Memory B cell (primary cell): Measurements from ENCODE around the gene PRKAA1.

ENCODE experiments used
- ATAC-seq: fragments of 150-1000 bp; cut with Tn5 transposase; 2 replicates; pipeline ENCODE4 v1.10.0; 2021; ENCODE audit warnings: low read depth, mild to moderate bottlenecking, moderate library complexity
- DNase-seq, 2 donors: peaks; one replicate each; pipeline ENCODE4 v3.0.0; 2022; ENCODE audit warnings: low spot score in 2 of 2
- H3K27ac Mint-ChIP-seq: one replicate; pipeline ENCODE4 v1.8.0; 2022; ENCODE audit warnings: mild to moderate bottlenecking, moderate library complexity, mixed read lengths
- H3K27me3 Mint-ChIP-seq: one replicate; pipeline ENCODE4 v1.8.0; 2022; ENCODE audit warnings: mixed read lengths
- H3K36me3 Mint-ChIP-seq: one replicate; pipeline ENCODE4 v1.8.0; 2022; ENCODE audit warnings: mild to moderate bottlenecking, mixed read lengths
- H3K4me1 Mint-ChIP-seq: one replicate; pipeline ENCODE4 v1.8.0; 2022; ENCODE audit warnings: mixed read lengths
- H3K4me3 Mint-ChIP-seq: one replicate; pipeline ENCODE4 v1.8.0; 2022; ENCODE audit warnings: mild to moderate bottlenecking, moderate library complexity, mixed read lengths
- H3K9me3 Mint-ChIP-seq: one replicate; pipeline ENCODE4 v1.8.0; 2022; ENCODE audit warnings: mixed read lengths

The PRKAA1 gene

DNA sequence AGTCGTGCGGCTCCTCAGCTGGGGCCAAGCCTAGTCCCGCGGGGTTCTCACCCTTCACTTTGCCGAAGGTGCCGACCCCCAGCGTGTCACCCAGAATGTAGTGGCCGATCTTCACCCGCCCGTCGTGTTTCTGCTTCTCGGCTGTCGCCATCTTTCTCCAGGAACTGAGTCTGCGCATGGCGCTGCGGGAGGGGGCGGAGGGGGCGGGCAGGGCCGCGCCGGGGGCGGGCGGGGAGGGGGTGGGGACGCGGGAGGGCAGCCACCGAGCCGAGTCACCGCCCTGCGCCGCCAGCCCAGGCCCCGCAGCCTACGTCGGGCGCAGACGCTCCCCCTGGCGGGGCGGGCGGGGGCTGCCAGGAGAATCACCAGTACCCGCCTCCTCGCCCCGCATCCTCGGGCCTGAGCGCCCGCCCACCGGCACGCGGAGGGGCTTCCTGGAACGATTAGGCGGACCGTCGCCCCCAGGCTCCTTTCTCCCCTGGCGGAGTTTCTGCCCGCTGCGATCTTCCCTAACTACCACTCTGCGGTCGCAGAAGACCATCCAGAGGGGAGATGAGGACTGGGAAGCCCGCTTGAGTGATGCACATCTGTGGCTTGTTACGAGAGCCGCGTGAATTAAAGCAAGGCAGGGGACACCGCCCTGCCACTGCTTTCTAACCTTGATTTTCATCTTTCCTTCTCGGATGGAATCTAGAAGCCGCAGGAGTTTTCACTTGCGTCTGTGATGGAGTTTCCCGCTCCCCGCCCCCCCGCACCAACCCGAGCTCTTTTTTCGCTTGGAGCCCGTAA lies at the start of gene PRKAA1:
Gene PRKAA1, minus strand, starts transcription at position 363 of the 789 bp plus-strand sequence. Its CDS starts 185 bp downstream, at position 178.
- Mint-ChIP-seq H3K4me3 (peak within 1 kb of the TSS; percentile 93), H3K9me3 (no peaks in the 10 kb centered on the region), H3K27ac (peak within 1 kb of the TSS; percentile 93), H3K27me3 (no peaks in the 10 kb centered on the region), H3K4me1 (peaks cover 25% of the 10 kb centered on the region), H3K36me3 (peaks cover 3% of the 10 kb centered on the region)
- DNase-seq, result peak; percentile 90 to 91
- ATAC-seq, result peak; percentile 91

DNA sequence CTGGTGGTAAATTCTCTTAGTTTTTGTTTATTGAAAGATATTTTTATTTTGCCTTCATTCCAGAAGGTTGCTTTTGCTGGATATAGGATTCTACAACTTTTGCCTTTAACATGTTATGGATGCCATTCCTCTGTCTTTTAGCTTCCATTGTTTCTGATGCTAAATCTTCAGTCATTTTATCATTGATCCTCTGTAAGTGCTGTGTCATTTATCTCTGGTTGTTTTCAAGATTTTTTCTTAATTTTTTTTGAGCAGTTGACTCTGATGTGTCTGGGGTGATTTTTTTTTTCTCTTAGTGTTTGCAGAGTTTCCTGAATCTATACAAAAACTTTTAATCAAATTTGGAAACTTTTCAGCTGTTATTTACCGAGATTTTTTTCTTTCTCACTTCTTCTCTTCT lies 49.4 kb upstream of the PRKAA1 start:
- no peak overlapping the region for H3K4me3 Mint-ChIP-seq
- peaks cover 4% of the 10 kb centered on the region for H3K4me1 Mint-ChIP-seq
- H3K36me3 Mint-ChIP-seq, result no peaks in the 10 kb centered on the region
- H3K27ac Mint-ChIP-seq, result no peak overlapping the region
- H3K9me3 Mint-ChIP-seq, result no peaks in the 10 kb centered on the region
- ATAC-seq, result no peak
- no peak for DNase-seq
- peaks cover 6% of the 10 kb centered on the region for H3K27me3 Mint-ChIP-seq

DNA sequence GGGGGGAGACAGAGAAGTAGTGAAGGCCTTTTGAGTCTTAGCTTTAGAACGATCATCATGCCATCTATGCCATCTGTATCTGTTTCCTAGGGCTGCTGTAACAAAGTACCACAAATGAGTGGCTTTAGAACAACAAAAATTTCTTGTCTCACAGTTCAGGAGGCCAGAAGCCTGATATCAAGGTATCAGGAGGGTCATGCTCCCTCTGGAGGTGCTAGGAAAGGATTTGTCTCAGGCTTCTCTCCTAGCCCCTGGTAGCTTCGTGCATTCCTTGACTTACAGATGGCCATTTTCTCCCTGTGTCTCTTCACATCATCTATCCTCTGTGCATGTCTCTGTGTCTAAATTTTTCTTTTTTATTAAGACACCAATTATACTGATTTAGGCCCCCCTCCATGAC lies 48.2 kb upstream of the PRKAA1 start:
- no peaks in the 10 kb centered on the region for H3K9me3 Mint-ChIP-seq
- H3K27ac Mint-ChIP-seq, result no peak overlapping the region
- peaks cover 5% of the 10 kb centered on the region for H3K4me1 Mint-ChIP-seq
- H3K27me3 Mint-ChIP-seq, result peaks cover 7% of the 10 kb centered on the region
- ATAC-seq, result no peak
- no peaks in the 10 kb centered on the region for H3K36me3 Mint-ChIP-seq
- DNase-seq, result no peak
- H3K4me3 Mint-ChIP-seq, result no peak overlapping the region

DNA sequence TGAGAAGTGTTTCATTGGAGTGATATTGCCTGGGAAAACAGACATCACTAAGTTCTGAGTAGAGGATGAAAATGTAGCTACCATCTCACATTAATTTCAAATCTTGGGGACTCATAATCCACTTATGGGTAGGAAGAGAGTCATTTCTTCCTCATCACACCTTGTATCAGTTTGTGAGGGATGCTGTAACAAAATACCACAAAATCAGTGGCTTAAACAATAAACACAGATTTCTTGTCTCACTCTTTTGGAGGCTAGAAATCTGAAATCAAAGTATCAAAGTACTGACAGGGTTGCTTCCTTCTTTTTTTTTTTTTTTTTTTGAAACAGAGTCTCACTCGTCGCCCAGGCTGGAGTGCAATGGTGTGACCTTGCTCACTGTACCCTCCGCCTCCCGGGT lies 46.4 kb upstream of the PRKAA1 start:
- H3K9me3 Mint-ChIP-seq, result no peaks in the 10 kb centered on the region
- no peak overlapping the region for H3K4me3 Mint-ChIP-seq
- no peak overlapping the region for H3K27ac Mint-ChIP-seq
- H3K36me3 Mint-ChIP-seq, result no peaks in the 10 kb centered on the region
- peaks cover 7% of the 10 kb centered on the region for H3K27me3 Mint-ChIP-seq
- H3K4me1 Mint-ChIP-seq, result peaks cover 5% of the 10 kb centered on the region
- ATAC-seq (no peak), DNase-seq (no peak)

DNA sequence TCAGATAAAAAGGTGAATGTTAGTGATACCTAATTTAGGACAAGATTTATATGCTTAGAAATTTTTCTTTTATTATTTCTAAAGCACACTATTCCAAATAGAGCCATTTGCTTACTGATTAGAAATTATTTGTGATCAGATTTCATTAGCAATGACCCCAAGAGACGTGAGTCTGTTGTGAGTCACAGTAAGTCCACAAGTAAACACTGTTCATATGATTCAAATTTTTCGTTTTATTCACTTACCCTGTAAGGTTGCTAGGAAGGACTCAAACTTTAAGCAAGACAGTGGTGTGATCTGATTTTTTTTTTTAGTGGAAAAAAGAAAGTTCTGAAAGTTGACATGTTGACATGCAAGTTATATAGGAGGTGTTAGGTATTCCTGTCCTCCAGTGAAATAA lies 44.2 kb upstream of the PRKAA1 start:
- Mint-ChIP-seq H3K36me3 (no peaks in the 10 kb centered on the region), H3K4me1 (peaks cover 3% of the 10 kb centered on the region), H3K27me3 (peaks cover 5% of the 10 kb centered on the region), H3K27ac (no peak overlapping the region), H3K9me3 (no peaks in the 10 kb centered on the region), H3K4me3 (no peak overlapping the region)
- ATAC-seq, result no peak
- DNase-seq, result no peak

DNA sequence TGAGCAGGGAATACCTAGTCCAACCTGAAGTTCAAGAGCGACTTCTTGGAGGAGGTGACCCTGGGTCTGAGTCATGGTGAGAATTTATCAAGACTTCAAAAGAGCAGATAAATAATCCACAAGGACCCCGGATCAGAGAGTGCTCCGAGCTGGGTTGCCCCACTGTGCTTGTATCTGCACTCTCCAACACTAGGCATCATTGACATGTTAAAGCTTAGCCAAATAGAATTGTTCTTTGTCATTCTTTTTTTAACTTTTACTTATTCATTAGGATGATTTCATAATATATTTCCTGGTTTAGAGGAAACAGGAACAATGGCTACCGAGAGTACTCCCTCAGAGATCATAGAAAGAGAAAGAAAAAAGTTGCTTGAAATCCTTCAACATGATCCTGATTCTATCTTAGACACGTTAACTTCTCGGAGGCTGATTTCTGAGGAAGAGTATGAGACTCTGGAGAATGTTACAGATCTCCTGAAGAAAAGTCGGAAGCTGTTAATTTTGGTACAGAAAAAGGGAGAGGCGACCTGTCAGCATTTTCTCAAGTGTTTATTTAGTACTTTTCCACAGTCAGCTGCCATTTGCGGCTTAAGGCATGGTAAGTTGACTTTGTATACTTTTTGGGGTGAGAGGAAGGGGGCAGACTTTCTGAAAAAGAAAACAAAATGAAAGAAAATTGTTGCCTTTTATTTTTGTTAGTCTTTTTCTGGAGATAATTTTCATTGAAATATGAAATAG lies 43.1 kb upstream of the PRKAA1 start, which contains the start of gene CARD6:
Gene CARD6, plus strand, starts transcription at position 300 of the 738 bp plus-strand sequence. Its CDS starts 16 bp downstream, at position 316.
- ATAC-seq (peak; percentile 26), DNase-seq (no peak)
- H3K4me1 Mint-ChIP-seq, result peaks cover 3% of the 10 kb centered on the region

DNA sequence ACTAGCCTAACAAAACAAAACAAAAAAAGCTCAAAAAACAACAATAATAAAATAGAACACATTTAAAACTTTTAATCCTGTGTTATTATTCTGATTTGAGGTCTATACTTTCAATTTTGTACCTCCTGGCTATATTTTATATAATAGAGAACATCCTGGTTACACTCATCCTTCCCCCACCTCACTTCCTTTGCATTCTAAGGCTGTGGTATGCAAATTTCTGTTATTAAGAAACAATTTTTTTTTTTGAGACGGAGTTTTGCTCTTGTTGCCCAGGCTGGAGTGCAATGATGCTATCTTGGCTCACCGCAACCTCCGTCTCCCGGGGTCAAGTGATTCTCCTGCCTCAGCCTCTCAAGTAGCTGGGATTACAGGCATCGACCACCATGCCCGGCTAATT lies 39.9 kb upstream of the PRKAA1 start:
- Mint-ChIP-seq H3K27ac (no peak overlapping the region), H3K4me1 (peaks cover 15% of the 10 kb centered on the region)

More for the DNA sequence above, 43.1 kb upstream of the PRKAA1 start, which contains the start of gene CARD6:
- H3K36me3 Mint-ChIP-seq, result no peaks in the 10 kb centered on the region
- H3K9me3 Mint-ChIP-seq, result no peaks in the 10 kb centered on the region
- peak within 1 kb of the TSS; percentile 85 for H3K27ac Mint-ChIP-seq
- peaks cover 5% of the 10 kb centered on the region for H3K27me3 Mint-ChIP-seq
- H3K4me3 Mint-ChIP-seq, result peak within 1 kb of the TSS; percentile 89

DNA sequence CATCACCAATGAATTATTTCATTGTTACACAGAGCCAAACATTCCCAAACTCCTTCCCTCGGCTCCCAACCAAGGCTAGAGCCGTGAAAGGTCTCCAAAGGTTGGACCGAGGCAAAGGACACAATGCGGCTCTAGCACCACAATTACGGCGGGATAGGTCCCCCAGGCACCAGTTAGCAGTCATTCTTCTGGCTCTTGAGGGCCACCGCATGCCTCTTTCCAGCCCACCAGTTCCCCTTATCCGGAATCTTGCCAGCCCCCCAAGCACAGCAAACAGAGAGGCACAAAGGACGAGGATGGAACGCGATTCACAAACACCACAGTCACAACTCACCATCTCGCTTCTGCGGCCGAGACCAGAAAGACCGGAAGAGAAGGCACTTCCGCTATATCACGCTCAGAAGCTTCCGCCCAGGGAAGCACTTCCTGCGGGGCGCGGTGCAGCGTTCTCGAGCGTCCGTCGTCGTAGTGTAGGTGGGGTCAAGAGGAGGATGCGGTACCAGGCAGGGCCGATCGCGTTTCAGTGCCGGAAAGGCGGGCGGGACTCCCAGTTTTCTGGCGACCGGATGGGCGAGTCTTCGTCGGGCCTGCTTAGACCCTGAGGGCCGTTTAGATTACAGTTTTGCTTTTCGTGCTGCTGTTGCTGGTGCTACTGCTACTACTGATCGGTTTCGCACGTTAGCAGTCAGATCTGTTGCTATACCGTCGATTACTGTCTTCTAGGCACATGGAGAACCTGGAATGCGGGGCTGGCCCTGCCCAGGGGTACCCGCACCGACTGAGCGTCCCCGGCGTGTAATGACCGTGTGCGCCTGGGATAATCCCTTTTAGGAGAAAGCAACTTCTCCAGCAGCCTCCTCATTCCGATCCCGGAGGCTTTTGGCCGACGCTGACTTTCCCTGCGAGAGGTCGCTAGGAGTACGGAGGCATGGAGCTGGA lies 36.9 kb upstream of the PRKAA1 start, which contains the start of gene RPL37:
Gene RPL37, minus strand, starts transcription at position 374 of the 939 bp plus-strand sequence. Its CDS starts 37 bp downstream, at position 337.
- H3K27ac Mint-ChIP-seq, result peak within 1 kb of the TSS; percentile 95
- DNase-seq (peak; percentile 82 to 85), ATAC-seq (peak; percentile 96)
- peaks cover 23% of the 10 kb centered on the region for H3K4me1 Mint-ChIP-seq
- H3K27me3 Mint-ChIP-seq, result no peaks in the 10 kb centered on the region
- H3K36me3 Mint-ChIP-seq, result peaks cover 17% of the 10 kb centered on the region
- no peaks in the 10 kb centered on the region for H3K9me3 Mint-ChIP-seq
- H3K4me3 Mint-ChIP-seq, result peak within 1 kb of the TSS; percentile 97

More for the DNA sequence above, 39.9 kb upstream of the PRKAA1 start:
- no peak overlapping the region for H3K4me3 Mint-ChIP-seq
- peaks cover 3% of the 10 kb centered on the region for H3K27me3 Mint-ChIP-seq
- no peaks in the 10 kb centered on the region for H3K9me3 Mint-ChIP-seq
- H3K36me3 Mint-ChIP-seq, result peaks cover 7% of the 10 kb centered on the region
- ATAC-seq (no peak), DNase-seq (no peak)

DNA sequence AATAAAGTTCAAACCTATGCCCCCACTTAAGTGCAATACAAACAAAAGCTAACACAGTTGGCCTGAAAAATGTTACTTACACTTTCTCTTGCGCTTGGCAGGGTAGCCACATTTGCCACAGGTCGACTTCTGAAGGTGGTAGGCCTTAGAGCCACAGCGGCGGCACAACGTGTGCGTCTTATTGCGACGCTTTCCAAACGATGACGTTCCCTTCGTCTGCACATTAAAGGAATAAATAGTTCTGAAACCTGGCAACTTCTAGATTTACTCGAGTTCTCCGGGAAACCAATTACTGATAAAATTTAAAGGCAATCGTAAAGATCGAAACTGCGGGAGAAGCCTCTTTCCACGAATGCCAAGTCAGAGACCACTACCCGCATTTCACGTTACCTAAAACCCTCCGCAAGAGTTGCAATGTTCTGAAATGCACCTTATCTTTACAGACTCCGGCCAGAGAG lies 36.2 kb upstream of the PRKAA1 start:
- peak; percentile 20 for ATAC-seq
- Mint-ChIP-seq H3K4me3 (peak overlapping the region; percentile 97), H3K36me3 (peaks cover 20% of the 10 kb centered on the region), H3K9me3 (no peaks in the 10 kb centered on the region), H3K4me1 (peaks cover 24% of the 10 kb centered on the region), H3K27me3 (no peaks in the 10 kb centered on the region), H3K27ac (peak overlapping the region; percentile 95)
- DNase-seq, result peak; percentile 17 to 30

DNA sequence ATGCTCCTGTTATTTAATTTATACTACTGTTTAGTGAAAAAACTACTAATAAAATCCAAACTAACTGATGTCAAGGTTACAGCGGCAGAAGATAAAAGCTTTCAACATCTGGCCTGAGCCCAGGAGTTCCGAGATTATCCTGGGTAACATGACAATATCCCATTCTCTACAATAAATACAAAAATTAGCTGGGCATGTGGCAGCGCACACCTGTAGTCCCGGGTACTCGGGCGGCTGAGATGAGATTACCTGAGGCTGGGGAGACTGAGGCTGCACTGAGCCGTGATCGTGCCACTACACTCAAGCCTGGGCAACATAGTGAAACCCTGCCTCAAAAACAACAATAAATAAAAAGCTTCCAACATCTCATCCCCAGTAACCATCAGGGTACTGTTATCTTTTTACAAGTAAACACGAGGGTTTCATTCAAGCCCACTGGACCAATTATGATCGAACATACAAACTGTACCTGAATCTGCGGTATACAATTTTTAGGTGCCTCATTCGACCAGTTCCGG lies 35.6 kb upstream of the PRKAA1 start:
- ATAC-seq (no peak), DNase-seq (no peak)
- Mint-ChIP-seq H3K4me3 (peak overlapping the region; percentile 97), H3K4me1 (peaks cover 29% of the 10 kb centered on the region), H3K27me3 (no peaks in the 10 kb centered on the region), H3K9me3 (no peaks in the 10 kb centered on the region), H3K27ac (peak overlapping the region; percentile 95), H3K36me3 (peaks cover 24% of the 10 kb centered on the region)

DNA sequence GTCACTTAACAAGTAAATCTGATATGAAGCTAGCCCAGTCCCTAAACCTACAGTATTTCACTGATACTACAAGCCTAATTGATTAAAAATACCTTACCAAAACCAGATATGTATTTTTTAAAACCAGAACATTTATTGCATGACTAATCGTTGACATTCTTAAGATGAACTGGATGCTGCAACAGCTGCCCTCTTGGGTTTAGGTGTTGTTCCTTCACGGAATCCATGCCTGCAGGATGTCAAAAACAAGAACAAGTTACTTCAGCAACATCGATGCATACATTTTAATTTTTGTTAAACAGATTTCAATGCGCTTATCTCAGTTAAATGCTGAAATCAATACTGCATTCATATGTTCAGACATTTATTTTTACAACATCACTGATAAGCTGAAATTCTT lies 34.2 kb upstream of the PRKAA1 start:
- Mint-ChIP-seq H3K27ac (peak overlapping the region; percentile 72), H3K4me1 (peaks cover 32% of the 10 kb centered on the region), H3K27me3 (no peaks in the 10 kb centered on the region), H3K4me3 (no peak overlapping the region), H3K9me3 (no peaks in the 10 kb centered on the region), H3K36me3 (peaks cover 36% of the 10 kb centered on the region)
- no peak for DNase-seq
- no peak for ATAC-seq

DNA sequence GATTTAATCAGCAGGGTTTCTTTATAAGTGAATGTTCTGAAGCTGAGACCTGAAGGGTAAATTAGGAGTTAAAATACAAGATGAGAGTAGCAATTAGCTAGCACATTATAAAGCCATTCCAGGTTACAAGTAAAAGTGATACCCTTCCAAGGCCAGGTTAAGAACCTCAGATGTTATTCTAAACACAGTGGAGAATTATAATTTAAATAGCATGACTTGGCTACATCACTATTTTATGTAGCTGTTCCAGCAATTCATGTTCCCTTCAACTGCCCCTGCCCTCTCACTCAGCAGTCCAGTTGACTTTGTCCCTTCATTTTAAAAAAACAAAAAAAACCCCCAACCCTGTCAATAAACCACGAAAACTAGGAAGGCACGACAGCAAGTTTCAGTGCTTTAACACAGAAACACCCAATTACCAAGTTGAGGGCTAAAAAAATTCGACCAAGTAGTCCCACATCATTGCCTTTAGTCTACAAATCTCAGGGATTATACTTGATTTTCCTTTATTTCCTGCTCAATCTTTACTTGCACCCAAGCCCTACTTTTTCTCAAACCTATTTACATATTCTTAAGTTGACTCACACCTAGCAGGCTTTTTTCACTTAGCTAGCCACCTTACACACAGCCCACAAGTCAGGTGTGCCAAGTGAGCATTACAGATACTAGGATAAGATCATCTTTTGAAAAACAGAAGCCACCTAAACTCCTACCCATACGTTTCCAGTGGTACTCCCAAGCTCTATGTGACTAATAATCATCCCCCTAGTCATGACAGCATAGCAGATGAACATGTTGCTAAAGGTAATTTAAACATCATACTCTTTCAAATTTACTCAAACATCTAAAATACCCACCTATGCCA lies 33.4 kb upstream of the PRKAA1 start:
- ATAC-seq, result no peak
- Mint-ChIP-seq H3K36me3 (peaks cover 36% of the 10 kb centered on the region), H3K4me1 (peaks cover 32% of the 10 kb centered on the region), H3K27ac (peak overlapping the region; percentile 72), H3K27me3 (no peaks in the 10 kb centered on the region), H3K4me3 (no peak overlapping the region), H3K9me3 (no peaks in the 10 kb centered on the region)
- DNase-seq, result no peak
